NCI-H1694 treated with DMSO at 0.1 percent for 48 hours (cell line): Measurements from ENCODE around the gene STAP2.
"Not testable (repeated sequence)": the region's sequence is repeated elsewhere in the genome, so short reads cannot be mapped to it uniquely, and the experiment has no call there.

ENCODE experiments used
- DNase-seq: peaks from one replicate; lab custom pipeline; 2025; lab: John Stamatoyannopoulos, UW

Gene STAP2

DNA sequence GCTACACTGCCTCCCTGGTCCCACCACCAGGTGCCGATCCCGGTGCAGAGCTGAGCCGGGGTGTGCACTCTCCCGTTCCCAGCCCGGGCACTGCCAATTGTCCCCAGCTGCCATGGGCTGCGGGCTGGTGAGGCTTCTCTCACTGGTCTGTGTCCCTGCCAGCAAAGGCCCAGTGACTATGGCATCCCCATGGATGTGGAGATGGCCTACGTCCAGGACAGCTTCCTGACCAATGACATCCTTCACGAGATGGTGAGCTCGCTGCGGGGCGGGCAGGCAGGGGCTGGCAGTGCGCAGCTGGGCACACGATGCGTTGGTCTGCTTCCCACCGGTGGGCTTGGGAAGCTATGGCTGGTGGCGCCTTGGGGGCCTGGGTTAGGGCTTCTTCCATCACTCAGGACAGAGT is 19.3 kb upstream of the STAP2 start:
- DNase-seq = no peak

DNA sequence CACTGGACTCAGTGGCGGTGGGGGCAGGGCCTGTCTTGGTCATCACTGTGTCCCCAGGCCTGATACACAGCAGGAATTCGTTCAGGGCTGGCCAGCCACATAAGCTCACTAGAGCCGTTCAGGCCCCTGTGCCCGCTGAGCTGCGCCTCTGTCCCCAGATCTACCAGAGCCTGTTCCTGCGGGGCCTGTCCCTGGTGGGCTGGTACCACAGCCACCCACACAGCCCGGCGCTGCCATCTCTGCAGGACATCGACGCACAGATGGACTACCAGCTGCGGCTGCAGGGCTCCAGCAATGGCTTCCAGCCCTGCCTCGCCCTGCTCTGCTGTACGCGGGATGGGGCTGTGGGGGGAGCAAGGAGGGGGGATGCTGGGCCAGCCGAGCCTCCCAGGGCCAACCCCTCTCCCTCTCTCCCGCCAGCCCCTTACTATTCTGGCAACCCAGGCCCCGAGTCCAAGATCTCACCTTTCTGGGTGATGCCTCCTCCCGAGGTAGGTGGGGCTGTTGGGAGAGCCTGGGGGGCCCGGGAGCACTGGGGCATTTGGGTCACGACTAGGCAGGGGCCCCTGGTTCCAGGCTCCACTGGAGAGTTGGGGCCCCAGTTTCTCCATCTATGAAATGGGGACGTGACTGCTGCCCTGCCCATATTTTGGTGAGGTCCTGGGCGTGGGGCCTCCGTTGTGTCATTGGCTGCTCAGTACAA is 18.6 kb upstream of the STAP2 start:
- no peak for DNase-seq

DNA sequence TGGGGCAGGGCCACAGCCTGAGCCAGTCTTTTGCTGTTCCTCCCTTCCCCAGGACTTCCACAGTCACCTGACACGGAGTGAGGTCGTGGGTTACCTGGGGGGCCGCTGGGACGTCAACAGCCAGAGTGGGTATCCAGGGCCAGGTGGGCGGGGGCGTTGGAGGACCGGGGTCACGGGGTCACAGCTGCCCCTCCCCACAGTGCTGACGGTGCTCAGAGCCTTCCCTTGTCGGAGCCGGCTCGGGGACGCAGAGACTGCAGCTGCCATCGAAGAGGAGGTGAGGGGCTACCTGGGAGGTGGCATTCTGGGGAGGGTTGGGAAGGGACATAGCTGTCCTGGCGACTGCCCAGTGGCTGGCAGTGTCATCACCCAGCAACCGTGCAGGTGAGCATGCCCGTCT is 16.3 kb upstream of the STAP2 start:
- DNase-seq = no peak

DNA sequence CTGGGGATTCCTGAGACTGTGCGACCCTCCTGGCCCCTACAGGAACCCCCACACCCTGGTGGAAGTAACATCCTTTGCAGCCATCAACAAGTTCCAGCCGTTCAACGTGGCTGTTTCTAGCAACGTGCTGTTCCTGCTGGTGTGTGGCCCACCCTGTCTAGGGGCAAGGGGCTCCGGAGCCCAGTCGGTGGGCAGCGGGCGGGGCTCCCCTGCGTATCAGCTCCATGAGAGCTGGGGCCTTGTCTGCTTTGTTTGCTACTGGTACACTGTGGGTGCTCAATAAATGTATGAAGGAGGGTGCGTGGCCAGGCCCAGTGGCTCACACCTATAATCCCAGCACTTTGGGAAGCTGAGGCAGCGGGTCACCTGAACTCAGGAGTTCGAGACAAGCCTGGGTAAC is 15.7 kb upstream of the STAP2 start:
- DNase-seq = no peak

DNA sequence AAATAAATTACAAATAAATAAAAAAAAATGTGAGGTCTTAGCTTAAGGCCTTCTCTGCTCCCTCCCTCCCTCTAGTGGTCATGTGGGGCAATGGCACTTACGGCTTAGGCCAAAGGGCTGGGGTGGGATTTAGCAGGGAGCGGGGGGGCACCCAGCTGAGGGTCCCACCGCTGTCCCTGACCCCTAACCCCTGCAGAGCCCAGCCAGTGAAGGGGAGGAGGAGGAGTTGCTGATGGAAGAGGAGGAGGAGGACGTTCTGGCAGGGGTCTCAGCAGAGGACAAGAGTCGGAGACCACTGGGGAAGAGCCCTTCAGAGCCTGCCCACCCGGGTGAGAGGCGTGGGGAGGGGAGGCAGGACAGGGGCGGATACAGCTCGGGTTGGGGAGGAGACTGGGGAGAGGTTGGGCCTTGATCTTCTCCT is 14.1 kb upstream of the STAP2 start:
- DNase-seq = peak; percentile 12

DNA sequence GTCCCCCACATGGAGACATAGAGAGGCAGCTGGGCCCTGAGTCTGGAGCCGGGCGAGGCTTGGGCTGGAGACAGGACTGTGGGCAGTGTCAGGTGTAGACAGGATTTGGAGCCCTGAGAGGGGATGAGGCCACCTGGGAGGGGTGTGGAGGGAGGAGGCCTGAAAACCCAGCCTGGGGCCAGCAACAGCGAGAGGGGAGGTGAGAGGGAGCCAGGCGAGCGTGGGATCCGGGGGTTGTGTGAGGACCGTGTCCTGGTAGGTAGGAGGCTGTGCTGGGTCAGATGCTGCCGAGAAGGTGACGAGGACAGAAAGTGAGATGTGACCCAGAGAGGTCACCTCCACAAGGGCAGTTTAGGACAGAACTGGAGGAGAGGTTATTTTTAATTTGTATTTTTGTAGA is 12.1 kb upstream of the STAP2 start:
- no peak for DNase-seq

DNA sequence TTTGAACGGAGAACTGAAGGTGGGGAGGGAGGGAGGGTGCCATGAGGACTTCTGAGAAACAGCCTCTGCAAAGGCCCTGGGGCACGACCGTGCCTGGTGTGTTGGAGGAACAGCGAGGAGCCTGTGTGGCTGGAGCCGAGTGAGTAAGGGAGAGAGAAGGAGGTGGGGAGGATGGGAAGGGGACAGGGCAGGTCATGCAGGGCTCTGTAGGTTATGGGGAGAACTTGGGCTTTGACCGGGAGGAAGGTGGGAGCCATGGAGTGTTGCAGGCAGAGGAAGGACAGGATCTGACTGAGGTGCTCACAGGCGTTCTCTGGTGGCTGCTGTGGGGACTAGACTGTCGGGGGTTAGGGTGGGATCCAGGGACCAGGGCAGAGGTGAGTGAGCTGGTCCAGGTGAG is 11.5 kb upstream of the STAP2 start:
- no peak for DNase-seq

DNA sequence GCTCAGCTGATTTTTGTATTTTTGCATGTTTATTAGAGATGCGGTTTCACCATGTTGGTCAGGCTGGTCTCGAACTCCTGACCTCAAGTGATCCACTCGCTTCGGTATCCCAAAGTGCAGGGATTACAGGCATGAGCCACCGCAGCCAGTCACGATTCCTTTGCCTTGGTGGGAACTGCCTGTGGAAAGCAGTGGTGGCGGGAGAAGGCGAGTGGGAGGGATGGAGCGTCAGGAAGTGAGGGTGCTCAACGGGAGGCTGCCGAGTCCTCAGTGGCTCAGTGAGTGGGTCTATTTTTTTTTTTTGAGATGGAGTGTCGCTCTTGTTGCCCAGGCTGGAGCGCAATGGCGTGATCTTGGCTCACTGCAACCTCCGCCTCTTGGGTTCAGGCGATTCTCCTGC is 10.6 kb upstream of the STAP2 start:
- not testable (repeated sequence) for DNase-seq

DNA sequence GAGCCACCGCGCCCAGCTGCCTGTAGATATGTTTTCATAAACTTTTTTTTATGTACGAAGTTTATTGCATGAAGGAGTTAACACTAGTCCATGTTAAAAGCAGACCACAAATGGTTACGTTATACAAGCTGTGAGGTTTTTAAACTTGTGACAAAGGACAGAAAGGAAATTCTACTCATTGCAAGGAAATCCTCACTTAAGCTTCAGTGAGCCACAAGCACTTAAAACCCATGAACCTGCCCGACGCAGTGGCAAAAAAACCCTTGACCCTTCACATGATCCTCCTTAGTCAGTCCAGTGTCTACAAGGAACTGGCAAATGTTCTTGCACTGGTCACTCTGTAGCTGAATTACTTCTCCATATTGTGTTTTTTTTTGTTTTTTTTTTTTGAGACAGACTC is 8.9 kb upstream of the STAP2 start:
- DNase-seq = no peak

DNA sequence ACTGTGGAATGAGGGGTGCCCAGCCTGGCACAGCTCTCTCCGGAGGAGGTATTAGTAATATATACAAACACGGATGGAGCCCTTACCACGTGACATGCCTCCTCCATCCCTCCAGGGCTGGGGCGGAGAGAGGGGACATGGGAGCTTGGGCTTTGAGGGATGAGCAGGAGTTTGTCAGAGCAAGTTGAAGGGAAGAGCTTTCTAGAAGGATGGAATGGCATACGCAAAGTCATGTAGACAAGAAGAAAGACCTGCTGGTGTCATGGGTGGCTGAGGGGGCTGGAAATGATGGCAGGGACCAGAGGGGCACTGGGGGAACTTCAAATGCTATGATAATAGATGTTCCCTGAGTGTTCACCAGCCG is 7.4 kb upstream of the STAP2 start:
- no peak for DNase-seq

DNA sequence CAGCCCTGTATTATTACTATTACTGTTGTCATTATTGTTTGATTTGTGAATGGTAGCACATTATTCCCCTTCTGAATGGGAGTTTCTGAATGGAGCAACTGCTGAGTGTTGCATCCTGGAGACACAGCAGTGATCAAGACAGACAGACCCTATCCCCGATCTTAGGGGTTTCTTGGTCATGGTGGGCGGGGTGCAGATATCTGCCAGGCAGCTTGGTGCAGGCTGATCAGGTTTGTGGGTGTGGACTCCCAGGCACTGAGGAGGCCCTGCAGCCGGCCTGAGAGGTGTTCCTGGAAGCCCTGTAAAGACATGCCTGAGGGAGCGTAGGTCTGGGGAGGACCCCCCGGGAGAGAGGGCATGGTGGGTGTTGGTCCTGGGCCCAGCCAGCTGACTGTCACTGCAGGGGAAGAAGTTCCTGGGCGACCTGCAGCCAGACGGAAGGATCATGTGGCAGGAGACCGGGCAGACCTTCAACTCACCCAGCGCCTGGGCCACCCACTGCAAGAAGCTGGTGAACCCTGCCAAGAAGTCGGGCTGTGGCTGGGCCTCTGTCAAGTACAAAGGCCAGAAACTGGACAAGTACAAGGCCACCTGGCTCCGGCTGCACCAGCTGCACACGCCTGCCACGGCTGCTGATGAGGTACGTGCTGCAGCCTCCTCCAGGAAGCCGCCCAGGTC is 6.9 kb upstream of the STAP2 start:
- no peak for DNase-seq

DNA sequence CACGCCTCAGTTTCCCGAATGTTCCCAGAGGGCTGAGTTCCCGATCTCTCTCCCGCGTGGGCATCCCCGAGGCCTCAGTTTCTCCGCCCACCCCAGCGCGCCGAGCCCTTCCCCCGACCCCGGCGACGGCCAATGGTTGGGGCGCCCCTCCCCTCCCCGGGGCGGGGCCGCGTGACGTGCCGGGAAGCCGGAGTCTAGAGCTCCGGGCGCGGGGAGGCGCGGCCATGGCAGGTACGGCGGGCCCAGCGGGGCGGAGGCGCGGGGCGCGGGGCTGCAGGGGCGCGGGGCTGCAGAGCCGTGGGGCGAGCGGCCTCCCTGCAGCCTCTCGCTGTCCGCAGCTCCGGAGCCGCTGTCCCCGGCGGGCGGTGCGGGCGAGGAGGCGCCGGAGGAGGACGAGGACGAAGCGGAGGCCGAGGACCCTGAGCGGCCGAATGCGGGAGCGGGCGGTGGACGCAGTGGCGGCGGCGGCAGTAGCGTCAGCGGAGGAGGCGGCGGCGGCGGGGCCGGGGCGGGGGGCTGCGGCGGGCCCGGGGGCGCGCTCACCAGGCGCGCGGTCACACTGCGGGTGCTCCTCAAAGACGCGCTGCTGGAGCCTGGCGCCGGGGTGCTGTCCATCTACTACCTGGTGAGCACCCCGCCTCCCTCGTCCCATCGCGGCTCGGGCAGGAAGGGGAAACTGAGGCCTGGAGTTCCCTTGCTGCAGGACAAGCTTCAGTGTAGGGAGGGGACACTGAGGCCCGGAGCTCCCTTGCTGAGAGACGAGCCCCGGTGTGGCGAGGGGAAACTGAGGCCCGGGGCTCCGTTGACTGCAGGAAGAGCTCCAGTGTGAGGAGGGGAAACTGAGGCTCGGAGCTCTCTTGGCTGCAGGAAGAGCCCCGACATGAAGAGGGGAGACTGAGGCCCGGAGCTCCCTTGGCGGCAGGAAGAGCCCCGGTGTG is 5.0 kb upstream of the STAP2 start, which contains the start of gene MPND:
Gene MPND, plus strand, starts transcription at position 193 of the 938 bp plus-strand sequence. Its CDS starts 32 bp downstream, at position 225.
- peak; percentile 53 for DNase-seq

DNA sequence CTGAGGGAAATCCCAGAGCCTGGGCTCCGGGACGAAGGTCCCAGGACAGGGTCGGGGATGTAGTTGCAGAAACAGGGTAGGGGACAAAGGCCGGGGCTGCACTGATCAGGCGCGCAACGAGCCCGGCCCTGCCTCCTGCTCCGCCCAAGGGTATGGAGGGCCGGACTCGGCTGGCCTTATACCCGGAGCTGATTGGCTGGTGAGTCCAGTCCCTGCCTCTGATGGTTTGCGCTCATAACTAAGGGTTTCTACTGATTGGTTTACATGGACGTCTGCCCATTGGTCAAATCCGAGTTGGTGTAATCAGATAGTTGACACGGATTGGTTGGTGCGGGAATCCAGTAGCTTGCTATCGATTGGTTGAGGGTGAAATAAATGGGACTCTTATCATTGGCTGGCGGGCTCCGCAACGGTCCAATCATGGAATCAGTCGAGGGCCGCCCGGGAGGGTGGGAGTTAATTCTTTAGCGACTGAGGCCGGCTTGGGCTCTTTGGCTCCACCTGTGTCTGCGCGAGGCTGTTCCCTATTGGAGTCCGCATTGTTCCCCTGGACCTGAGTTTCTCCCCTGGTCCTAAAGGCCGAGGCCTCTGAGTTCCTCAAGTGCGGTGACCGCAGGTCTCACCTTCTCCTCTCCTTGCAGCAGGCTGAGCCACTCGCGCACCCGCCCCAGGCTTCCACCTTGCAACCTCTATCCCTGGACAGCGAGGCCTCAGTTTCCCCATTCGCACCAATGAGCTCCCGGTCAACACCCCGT is 4.2 kb upstream of the STAP2 start:
- peak; percentile 99 for DNase-seq

DNA sequence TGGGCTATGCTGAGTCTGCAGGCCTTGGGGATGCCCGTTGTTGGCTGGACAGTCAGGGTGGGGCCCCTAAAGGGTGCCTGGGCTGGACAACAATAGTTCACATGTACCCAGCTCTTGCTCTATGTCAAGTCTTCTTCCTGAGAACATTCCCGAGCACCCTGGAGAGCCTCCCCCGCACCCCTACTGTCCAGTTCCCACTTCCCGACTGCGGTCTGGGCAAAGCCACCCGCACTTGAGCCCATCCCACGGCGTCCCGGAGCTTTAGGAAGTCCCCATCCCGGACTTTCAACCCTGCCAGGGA is 3.6 kb upstream of the STAP2 start:
- DNase-seq = no peak

DNA sequence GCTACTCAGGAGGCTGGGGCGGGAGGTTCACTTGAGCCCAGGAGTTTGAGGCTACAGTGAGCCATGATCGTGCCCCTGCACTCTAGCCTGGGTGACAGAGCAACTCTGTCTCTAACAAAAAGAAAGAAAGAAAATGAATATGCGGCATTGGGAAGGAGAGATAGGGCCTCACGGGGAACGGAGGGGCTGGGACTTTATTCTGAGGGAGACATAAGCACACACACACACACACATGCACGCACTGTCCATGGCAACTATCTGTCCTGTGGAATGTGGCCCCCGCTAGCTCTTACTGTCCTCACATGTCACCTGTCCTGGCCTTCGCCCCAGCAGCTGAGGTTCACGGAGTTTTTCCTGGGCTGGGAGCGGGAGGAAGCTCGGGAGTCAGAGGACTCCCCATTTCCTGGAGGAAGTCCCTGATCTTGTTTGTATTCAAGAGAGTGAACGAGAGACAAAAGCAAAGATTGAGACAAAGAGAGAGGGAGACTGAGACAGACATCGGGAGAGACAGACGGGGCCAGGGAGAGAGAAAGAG is 654 bp downstream of the STAP2 start:
- no peak for DNase-seq

DNA sequence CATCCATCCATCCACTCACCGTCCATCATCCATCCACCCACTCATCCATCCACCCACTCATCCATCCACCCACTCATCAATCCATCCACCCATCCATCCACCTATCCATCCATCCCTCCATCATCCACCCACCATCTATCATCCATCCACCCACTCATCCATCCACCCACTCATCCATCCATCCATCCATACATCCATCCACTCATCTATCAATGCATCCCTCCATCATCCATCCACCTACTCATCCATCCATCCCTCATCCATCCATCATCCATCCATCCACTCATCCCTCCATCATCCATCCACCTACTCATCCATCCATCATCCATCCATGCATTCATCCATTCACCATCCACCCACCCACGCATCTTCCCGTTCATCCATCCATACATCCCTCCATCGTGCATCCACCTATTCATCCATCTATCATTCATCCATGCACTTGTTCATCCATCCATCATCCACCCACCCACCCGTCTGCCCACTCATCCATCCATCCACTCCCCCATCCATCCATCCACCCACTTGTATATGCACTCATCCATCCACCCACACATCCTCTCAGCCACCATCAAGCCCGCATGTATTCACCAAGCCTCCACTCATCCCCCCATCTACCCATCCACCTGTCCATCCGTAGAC is 3.6 kb downstream of the STAP2 start:
- no peak for DNase-seq

DNA sequence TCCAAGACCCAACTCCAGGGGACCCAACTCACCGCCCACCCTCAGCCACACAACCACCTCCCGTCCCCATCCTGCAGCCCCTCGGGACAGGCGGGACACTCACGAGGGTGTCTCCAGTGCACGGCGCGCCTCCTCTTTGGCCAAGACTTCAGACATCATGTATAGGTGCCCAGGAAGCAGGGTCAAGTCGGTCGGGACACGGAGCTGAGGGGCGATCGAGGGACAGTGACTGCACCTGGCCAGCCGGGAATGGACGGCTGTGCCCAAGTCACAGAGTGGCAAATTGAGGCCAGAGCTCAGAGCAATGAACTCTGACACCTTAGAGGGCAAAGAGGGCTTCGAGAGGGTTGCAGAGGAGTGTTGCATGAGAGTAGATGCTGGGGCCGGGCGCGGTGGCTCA is 8.8 kb downstream of the STAP2 start:
- no peak for DNase-seq

DNA sequence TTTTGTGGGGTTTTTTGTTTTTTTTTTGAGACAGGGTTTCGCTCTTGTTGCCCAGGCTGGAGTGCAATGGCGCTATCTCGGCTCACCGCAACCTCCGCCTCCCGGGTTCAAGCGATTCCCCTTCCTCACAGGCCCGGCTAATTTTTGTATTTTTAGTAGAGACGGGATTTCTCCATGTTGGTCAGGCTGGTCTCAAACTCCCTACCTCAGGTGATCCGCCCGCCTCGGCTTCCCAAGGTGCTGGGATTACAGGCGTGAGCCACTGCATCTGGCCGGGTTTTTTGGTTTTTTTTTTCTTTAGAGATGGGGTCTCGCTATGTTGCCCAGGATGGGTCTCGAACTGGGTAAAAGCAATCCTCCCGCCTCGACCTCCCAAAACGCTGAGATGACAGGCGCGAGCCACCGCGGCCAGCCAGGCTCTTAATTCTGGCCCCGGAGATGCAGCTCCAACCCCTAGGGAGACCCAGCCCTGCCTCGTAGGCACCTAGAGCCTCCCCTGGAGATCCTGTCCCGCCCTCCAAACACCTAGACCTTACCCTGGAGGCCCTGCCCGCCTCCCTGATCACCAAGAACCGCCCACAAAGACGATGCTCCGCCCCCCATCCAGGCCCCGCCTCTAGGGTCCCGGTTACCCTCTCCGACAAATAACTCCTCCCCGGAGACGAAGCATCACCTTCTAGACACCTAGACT is 9.5 kb downstream of the STAP2 start:
- DNase-seq = not testable (repeated sequence)

DNA sequence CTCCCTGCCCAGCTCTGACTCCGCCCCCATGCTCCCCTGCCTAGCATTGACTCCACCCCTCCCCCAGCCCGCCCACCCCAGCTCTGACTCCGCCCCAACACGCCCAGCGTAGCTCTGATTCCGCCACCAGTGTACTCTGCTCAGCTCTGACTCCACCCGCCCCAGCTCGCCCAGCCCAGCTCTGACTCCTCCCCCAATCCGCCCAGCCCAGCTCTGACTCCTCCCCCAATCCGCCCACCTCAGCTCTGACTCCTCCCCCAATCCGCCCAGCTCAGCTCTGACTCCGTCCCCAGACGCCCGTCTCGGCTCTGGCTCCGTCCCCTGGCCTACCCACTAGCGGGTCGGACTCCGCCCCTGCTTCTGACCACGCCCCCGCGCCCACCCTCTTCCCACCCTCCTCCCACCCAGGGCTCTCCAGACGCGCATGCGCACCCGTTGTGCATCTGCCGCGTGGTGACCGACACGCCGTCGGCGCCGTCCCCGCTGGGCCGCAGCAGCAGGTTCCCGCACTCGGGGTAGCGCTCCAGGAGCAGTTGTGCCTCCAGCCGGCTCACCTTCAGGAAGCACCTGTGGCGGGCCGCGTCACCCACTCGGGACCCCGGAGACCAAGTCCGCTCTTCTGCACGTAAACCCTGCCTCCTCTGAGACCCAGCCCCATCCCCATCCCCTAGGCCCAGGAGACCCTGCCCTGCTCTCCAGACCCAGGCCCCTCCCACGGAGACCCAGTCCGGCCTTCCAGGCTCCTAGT is 10.2 kb downstream of the STAP2 start:
- DNase-seq = no peak

DNA sequence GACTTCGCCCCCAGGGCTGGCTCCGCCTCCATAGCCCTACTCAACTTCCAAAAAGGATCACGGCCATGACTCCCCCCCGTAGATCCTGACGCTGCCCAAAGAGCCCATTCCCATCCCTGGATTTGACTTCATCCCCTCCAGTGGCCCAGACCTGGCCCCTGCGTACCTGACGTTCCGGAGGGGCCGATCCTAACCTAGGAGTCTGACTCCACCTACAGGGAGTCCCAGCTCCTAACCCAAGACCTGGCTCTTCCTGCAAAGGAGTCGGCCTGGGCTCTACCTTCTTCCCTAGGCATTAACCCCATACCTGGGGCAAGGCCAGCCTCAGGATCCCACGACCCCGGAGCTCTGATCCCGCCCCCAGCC is 10.8 kb downstream of the STAP2 start:
- DNase-seq = no peak
